ENCODE measurements around the gene ASPDH.

The ASPDH gene

DNA sequence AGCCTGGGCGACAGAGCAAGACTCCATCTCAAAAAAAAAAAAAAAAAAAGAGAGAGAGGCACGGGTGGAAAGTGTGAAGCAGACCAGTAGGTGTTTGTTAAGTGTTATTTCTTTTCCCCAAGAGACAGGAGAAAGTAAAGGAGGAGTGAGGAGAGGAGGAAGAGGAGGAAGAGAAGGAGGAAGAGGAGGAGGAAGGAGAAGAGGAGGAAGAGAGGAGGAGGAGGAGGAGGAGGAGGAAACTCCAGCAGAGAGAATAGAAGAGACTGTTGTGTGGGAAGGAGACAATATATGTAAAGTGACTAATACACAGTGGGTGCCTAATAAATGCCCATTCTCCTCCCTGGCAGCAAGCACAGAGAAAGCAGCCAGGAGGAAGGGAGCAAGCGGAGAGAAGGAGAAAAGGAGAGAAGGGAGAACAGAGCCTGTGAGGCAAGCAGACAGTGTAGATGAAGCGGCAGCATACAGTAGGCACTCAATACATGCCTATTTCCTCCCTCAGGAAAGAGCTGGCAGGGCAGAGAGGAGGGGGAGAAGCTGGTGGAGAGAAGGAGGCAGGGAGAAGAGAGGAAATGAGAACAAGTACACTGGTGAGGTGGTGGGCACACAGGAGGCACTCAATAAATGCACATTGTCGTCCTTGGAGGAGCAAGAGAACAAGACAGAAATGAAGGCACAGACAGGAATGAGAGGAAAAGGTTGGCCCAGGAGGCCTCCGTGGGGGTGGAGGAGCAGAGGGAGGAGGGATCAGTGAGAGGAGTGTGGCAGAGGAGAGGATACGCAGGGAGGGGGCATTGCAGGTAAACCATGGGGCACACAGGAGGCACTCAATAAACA lies 19.3 kb downstream of the ASPDH start:
- DNase-seq, result no peak

DNA sequence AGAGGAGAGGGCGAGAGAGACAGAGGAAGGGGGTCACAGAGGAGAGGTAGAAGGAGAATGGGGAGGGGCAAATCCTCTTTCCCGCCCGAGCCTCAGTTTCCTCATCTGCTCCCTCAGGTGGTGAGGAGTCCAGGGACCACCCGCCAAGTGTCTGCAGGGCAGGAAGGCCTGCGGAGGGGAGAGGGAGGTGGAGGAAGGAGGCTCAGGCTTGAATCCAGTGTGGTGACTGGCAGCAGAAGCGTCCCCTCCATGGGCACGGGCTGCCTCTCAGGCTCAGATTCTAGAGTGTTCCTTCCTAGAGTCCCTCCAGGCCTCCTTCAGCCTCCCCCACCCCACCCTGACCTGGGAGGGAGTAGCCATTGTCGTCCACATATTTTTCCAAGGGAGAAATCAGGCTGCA lies 20.5 kb downstream of the ASPDH start:
- no peak for DNase-seq

DNA sequence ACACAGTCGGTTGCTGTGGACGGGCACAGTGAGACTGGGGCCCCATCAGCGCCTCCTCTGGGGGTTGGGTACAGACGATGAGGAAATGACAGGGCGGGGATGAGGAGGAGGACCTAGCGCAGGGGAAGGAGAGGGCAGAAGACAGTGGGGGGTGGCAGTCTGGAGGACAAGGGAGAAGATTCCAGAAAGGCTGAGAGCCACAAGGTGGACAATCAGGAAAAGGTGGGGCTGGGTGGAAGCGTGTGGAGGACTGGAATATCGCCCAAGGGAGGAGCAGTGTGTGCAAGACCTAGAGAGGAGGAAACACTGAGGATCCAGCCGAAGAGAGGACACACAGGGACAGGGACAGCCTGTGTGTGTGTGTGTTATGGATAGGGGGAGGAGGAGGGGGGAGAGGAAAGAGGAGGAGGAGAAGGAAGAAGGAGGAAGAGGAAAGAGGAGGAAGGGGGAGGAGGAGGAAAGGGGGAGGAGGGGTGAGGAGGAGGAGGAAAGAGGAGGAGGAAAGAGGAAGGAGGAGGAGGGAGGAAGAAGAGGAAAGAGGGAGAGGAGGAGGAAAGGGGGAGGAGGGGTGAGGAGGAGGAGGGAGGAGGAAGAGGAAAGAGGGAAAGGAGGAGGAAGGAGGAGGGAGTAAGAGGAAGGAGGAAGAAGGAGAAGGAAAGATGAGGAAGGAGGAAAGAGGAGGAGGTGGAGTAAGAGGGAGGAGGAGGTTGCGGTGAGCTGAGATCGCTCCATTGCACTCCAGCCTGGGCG lies 21.2 kb downstream of the ASPDH start:
- no peak for DNase-seq

DNA sequence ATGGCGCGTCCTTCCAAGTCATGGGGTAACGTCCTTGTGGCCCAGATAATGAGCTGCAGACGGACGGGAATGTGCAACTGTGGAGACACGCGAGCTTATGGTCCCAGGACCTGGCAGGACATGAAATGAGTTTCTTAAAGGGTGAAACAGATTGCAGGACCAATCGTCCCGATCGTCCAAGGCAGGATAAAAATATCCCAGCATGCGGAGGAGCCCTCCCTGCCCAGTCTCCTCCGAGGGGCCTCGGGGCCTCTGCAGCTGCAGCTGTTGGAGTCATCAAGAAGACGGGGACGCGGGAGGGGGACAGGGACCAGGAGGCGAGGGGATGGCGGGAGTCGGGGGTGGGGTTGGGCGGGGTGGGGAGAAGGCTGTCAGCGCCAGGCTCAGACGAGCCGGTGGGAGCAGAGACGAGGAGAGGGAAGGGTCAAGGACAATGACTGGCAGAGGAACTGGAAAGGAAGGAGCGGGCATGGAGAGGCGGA lies 22.7 kb downstream of the ASPDH start:
- DNase-seq, result no peak

DNA sequence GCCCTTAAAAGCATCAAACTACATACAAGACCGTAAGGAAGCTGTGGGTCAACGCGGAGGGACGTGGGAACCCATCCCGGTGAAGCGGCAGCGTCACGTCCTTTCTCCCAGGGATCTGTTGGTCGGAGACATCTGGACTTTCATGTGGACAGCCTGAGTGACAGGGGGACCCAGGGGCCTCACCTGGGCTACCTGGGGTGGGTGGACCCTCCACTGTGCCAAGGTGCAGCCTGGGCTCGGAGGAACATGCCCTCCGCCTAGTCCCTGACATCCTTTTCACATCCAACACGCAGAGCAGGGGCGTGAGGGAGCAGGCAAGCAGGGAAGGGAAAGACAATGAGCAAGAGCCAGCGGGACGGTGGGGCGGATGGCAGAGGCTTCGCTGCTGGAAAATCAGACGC lies 23.3 kb downstream of the ASPDH start:
- no peak for DNase-seq

DNA sequence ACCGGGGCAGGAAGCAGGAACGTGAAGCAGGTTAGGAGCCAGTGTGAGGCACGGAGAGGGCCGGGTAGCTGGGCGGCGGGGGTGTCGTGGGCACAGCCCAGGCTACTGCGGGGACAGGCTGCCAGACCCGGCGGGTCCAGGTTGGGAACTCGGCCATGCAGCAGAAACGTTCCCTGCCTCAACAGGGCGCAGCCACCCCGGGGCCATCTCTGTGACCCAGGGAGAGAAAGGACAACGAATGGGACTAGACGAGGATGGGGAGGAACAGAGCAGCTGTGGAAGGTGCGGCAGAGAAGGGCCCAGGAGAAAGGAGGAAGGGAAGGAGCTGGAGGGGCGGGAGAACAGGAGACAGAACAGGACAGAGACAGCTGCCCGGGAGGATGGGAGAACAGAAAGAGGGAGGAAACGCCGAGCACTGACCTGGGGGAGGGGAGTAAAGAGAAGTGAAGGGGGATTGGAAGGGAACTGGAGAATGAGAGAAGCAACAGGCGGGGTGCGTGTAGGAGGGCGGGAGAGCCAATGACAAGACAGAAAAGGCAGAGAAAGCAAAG lies 24.2 kb downstream of the ASPDH start:
- no peak for DNase-seq

DNA sequence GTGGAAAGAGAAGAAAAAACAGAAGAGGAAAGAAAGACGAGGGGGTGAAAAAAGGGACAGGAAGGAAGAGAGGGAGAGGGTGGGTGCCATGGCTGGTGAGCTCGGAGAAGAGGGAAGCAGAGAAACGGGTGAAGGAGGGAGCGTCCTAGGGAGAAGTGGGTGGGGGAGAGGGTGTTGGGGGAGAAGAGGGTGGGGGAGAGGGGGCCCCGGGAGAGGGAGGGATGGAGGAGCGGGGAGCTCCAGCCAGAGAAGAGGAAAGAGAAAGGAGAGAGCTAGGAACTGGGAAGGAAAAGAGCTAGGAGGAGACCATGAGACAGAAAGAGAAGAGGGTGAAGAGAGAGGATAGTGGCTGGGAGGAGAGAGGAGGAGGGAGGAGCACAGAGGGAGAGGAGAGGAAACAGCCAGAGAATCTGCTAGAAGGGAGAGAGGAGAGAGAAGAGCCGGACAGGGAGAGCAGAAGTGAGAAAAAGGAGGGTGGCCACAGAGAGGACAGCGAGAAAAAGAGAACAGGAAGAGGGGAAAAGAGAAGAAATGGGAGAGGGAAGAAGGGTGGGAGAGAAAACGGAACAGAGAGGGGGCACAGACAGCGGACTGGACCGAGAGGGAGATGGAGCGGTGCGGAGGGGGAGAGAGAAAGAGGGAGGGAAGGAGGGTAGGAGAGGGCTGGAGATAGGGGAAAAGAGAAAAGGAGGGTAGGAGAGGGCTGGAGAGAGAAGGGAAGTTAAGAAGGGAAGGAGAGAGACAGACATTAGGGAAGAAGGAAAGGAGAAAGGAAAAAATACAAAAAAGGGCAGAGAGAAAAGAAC lies 25.1 kb downstream of the ASPDH start:
- no peak for DNase-seq

DNA sequence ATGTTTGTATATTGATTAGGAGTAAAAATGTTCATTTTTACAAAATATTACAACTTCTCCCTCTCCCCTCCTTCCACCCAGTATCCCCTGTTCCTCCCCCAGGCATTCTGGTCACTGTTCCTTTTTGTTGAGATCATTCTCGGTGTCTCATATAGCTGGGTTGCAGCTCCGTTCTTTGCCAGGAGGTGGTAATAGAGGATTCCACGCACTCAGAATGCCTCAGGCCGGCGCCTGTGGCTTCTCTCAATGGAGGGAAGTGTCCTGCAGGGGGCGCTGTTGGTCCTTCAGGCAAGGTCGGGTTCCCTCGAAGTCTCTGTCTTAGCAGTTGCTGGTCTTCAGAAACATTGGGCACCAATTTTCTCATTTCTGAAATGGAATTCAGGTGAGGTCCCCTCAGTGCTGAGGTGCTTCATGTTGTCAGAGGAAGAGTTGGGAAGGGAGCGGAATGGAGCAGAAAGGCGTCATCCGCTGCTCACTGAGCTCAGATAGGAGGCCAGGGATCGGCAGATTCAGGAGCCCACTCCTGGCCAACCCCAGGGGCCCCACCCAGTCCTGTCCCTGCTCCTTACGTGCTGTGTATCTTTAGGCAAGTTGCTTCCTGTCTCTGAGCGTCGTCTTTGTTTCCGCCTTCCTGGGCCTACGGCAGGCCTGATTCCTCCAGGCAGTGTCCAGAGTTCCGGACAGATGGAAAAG lies 26.7 kb downstream of the ASPDH start:
- DNase-seq, result no peak

DNA sequence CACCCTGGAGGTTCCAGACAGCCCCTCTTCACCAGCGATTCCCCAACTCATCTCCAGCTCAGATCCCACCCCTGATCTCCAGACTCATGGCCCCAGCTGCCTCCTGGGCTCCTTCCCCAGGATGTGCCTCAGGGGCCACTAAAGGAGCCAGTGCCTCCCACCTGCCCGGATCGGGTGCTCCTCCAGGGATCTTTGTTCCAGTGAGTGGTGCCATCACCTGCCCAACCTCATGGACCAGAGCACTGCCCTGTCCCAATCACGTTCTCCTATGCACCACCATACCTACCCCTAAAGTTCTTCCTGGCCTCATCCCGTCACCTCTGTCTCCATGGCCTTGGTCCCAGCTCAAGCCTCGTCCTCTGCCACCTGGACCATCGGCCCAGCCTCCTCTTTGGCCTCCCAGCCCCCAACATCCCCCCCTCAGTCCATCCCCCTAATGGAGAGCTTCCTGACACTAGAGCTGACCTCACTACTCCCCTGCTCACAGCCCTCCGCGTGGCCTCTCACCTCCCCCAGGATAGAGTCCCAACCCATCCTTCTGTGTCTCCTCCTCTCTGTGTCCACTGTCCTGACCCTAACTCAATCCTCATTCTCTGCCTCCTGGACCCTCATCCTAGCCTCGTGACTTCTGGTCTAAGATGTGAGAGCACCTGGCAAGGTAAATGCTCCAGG lies 28.3 kb downstream of the ASPDH start:
- DNase-seq, result no peak

DNA sequence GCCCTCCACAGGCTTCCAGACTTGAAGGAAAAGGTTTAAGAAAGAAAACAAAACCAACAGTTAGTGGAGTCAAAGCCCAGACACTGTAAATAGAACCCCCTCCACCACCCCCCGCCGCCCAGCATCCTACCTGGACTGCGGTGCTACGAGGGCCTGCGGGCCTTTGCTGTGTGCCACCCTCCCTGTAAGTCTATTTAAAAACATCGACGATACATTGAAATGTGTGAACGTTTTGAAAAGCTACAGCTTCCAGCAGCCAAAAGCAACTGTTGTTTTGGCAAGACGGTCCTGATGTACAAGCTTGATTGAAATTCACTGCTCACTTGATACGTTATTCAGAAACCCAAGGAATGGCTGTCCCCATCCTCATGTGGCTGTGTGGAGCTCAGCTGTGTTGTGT lies 30.8 kb downstream of the ASPDH start:
- no peak for DNase-seq

DNA sequence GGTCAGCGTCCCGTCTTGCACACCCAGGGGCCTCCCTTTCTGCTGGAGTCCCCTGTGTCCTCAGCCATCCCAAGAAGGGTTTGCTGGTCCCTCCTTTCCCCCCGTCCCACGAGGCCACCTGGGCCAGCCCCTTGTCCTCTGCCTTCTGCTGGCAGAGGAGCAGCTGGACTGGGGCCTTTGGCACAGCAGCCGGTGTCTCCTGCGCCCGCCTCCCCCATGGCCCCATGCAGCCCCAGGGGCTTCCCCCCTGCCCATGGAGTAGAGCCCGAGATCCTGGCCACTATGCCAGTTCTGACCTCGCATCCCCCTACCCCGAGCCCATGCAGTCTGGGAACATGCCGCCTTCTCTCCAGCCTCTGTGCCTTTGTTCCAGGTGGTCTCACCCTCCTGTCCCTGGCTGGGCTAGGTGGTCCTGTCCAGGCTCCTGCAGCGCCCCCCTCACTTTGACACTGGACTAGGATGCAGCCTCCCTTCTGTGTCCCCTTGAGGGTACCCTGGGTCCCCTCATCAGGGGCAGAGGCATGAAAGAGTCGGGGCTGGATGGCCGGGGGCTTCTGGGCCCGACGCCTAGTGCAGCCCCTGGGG lies 31.4 kb downstream of the ASPDH start:
- DNase-seq, result no peak

DNA sequence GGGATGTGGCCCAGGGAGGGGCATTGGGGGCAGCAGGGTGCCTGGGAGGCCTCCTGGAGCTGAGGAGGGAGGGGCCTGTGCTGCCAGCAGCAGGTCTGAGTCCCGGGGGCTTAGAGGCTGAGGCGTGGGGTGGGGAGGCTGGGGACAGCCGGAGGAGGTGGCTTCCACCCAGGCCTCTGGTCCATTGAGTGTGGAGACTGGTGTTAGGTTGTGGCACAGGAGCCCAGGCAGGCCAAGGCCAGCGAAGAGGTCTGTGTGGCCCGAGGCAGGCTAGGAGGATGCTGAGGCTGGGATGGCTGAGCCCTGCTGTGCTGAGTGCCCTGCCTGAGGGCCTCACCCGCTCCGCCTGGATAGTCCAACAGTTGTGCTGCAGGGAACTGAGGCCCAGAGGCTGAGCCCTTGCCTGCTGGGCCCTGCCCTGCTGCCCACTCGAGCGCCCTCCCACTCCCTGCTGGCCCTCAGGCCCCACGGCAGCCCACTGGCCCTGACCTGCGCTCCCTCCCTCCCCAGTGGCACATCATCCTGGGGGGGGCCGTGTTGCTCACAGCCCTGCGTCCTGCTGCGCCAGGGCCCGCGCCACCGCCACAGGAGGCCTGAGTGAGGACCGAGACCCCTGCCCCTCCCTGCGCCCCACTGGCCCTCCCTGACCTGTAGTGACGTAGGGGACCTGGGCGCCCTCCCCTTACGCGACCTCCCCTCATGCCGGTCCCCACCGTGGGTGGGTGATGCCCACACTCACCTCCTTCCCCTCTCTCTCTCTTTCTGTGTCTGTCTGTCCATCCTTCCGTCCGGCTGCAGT lies 32.2 kb downstream of the ASPDH start:
- DNase-seq, result no peak

DNA sequence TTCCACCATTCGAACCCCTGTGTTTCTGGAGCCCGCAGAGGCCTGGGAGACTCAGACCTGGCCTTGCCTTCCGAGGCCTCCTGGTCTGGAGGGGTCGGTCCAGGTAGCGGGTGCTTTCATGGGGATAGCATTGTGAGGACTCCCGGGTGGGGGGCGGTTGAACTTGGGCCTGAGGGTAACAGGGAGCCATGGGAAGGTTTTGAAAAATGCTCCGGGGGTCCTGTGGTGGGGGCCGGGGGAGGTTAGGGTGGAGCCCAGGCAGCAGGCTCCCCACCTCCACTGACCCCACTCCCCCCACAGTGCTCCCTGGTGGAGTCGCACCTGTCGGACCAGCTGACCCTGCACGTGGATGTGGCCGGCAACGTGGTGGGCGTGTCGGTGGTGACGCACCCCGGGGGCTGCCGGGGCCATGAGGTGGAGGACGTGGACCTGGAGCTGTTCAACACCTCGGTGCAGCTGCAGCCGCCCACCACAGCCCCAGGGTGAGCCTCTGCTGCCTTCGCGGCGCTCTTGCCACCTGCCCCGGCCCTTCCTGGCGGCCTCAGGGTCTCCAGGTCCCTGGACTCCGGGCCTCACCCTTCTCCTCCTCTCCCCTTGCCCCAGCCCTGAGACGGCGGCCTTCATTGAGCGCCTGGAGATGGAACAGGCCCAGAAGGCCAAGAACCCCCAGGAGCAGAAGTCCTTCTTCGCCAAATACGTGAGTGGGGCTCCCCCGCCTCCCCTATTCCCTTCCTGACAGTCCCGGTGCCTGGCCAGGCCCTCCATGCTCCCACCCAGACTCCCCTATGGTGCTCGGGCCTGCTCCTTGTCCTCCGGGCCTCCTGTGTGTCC lies 33.2 kb downstream of the ASPDH start:
- DNase-seq, result no peak

DNA sequence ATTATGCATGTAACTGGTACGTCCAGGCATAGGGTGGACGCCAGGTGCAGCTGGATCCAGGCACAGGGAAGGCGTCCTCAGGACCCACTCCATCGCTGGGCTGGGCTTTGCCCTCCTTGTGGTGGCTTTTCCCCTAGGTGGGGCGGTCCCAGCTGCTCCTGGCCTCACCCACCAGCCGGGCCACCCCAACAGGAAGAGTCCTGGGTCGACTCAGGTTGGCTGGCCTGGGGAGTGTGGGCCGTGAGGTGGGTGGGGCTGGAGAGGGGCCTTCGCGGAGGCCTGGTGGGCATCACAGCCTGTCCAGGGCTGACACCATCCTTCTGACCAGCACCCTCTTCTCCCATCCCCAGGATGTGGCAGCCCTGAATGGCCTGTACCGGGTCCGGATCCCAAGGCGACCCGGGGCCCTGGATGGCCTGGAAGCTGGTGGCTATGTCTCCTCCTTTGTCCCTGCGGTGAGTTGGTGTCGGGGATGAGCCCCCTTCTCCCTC lies 33.9 kb downstream of the ASPDH start:
- no peak for DNase-seq

DNA sequence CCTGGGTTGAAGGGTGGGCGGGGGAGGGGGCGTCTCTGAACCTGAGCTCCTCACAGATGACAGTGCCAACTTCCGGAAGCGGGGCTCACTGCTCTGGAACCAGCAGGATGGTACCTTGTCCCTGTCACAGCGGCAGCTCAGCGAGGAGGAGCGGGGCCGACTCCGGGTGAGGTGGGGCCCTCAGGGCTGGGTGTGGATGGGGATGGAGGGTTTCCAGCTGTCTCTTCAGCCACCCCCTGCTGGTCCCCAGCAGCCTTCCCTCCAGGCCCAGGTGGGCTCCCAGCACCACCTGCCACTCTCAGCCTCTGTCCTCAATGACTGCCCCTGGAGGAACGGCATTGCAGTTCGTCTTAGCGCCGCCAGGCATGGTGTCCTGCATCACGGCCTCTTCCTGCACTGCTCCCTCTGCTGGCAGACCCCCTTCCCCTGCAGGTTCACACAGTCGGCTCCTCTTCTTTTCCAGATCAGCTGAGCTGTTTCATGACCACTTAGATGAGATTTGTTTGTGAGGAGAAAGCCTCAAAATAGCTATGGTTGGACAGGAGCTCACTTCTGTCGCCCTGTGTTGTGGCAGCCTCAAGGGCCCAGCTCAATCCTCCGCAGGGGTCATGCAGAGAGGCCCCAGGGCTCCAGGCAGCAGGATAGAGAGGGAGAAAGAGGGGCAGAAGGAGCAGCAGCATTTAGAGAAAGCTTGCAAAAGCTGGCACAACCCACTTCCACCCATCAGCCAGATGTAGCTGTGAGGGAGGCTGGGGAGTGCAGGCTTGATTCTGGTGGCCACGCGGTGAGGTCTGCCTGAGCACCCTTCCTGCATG lies 34.6 kb downstream of the ASPDH start:
- DNase-seq, result no peak

DNA sequence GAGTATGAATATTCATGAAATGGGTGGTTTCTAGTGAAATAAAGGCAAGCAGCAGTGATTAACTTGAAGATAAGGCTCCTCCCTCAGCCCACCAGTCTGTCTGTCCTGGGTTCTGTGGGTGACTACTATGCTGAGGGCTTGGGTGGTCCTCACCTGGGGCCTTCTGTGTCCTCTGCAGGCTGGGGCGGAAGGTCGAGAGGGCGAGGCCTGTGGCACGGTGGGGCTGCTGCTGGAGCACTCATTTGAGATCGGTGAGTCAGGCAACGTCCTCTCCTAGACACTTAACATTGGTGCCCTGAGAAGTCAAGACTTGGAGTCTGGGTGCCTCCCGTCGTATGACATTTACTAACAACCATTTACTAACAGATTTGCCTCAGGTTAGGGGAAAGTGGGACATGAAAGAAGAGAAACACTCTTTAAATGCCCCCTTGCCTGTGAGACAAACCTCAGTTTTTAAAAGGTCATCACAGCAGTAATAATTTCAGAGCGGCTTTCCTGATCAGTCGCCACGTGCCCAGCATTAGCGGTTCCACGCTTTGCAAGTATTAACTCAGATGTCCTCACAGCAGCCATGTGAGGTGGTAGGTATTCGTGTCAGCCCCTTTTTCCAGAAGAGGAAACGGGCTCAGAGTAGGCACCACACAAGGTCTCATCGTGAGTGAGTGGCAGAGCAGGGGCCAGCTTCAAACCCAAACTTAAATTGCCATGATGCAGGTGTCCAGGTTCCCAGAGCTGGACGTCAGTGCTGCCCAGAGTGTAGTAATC lies 35.8 kb downstream of the ASPDH start:
- DNase-seq, result no peak

DNA sequence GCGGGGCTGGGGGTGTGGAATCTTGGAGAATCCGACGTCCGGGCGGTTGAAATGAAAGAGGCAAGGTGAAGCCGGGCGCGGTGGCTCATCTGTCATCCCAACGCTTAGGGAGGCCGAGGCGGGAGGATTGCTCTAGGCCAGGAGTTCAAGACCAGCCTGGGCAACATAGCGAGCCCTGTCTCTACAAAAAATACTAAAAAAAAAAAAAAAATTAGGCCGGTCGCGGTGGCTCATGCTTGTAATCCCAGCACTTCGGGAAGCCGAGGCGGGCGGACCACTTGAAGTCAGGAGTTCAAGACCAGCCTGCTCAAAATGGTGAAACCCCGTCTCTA lies 36.8 kb downstream of the ASPDH start:
- no peak for DNase-seq

Data from NCI-H1105 (cell line).